DOHH2 (cell line): ENCODE measurements around the gene PLEKHG4B.

Source experiments
- EZH2phosphoT487 ChIP-seq: fragments of 200-600 bp; sonication (generic); IDR thresholded peaks from 2 replicates; pipeline ENCODE4 v1.6.1; 2017; ENCODE audit warnings: borderline replicate concordance, mild to moderate bottlenecking, antibody characterized with exemption, low read length, moderate library complexity, mixed read lengths
- TF ChIP-seq, protein P1 (sequence below): fragments of 200-600 bp; sonication (generic); IDR thresholded peaks from one replicate; pipeline ENCODE4 v1.5.1; 2014; ENCODE audit warnings: antibody characterized with exemption, mild to moderate bottlenecking, low read depth, low read length; ENCODE audit not compliant: poor library complexity, severe bottlenecking

- TF ChIP-seq, protein P1, sequence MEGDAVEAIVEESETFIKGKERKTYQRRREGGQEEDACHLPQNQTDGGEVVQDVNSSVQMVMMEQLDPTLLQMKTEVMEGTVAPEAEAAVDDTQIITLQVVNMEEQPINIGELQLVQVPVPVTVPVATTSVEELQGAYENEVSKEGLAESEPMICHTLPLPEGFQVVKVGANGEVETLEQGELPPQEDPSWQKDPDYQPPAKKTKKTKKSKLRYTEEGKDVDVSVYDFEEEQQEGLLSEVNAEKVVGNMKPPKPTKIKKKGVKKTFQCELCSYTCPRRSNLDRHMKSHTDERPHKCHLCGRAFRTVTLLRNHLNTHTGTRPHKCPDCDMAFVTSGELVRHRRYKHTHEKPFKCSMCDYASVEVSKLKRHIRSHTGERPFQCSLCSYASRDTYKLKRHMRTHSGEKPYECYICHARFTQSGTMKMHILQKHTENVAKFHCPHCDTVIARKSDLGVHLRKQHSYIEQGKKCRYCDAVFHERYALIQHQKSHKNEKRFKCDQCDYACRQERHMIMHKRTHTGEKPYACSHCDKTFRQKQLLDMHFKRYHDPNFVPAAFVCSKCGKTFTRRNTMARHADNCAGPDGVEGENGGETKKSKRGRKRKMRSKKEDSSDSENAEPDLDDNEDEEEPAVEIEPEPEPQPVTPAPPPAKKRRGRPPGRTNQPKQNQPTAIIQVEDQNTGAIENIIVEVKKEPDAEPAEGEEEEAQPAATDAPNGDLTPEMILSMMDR: no peak
- TF ChIP-seq EZH2phosphoT487: no peak
Observed at GRCh38 chr5:107526-107925, 15.6 kb downstream of the PLEKHG4B start.
